NCI-H1092 treated with DMSO at 0.1 percent for 48 hours (cell line): ENCODE measurements around the gene CNTN4.

ENCODE experiments used
- DNase-seq: peaks from one replicate; lab custom pipeline; 2025; lab: John Stamatoyannopoulos, UW

CNTN4 gene

DNA sequence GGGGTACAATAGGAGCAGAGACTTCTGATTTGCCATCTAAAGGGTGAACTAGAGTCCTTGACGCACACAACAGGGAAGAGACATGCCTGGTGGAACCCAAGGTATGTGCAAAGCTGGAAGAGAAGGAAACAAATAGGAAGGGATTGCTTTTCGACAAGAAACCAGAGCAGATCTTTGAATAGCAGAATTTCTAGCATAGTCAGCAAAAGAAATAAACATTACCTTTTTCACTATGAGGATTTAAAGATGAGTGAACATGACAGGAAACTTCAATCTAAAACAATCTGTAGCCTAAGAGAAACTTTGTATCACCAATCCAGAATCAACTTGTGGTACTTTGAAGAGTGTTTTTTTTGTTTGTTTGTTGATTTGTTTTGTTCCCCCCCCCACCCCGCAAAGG is 1006.6 kb downstream of the CNTN4 start:
- DNase-seq = no peak

DNA sequence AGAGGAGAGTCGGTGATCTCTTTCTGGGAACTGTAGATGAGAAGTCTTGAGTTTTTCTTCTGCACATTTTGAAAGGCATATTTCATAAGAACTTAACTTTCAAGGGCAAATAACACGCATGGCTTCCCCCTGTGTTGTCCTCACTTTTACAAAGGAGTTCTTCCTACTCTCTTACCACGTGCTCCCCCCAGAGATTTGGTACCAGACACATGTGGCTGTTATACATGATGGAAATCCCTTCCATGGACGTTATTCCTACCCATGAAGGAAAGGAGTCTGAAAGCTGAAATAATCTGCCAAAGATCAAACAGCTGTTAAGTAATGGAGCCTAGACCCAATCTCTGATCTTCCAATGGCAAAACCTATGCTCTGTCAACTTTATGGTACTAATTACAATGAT is 1007.1 kb downstream of the CNTN4 start:
- no peak for DNase-seq

DNA sequence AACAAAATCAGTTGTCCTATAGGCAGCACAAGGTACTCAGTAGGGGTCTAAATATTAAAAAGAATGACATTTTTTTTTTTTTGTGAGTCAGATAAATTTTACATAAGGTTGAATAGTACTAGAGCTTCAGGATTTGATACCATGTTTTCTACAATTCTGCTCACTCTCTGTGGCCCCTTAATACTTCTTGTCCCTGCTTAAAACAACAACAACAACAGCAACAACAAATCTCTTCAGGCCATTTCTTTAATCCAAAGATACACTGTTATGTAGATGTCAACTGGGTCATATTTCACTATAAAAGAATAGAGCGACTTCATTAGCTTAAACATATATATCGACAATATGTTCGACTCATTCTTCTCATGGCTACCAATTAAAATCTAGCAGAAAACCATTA is 1008.5 kb downstream of the CNTN4 start:
- DNase-seq = no peak
